GM12865 (cell line): ENCODE measurements around the gene ELF1.

Source experiments
- DNase-seq: peaks from one replicate; pipeline ENCODE4 v3.0.0; 2010; ENCODE audit warnings: low read depth
- H3K4me3 ChIP-seq: 2 replicates; pipeline ENCODE4 v1.5.1; 2011; ENCODE audit warnings: mild to moderate bottlenecking, low read depth, low read length, control low read depth
- TF ChIP-seq, protein P1 (sequence below): IDR thresholded peaks from 2 replicates; pipeline ENCODE4 v1.5.1; 2011; ENCODE audit warnings: low read length, control low read depth, low read depth, inconsistent platforms; ENCODE audit not compliant: insufficient read depth; ENCODE audit errors: missing control alignments

Gene ELF1

DNA sequence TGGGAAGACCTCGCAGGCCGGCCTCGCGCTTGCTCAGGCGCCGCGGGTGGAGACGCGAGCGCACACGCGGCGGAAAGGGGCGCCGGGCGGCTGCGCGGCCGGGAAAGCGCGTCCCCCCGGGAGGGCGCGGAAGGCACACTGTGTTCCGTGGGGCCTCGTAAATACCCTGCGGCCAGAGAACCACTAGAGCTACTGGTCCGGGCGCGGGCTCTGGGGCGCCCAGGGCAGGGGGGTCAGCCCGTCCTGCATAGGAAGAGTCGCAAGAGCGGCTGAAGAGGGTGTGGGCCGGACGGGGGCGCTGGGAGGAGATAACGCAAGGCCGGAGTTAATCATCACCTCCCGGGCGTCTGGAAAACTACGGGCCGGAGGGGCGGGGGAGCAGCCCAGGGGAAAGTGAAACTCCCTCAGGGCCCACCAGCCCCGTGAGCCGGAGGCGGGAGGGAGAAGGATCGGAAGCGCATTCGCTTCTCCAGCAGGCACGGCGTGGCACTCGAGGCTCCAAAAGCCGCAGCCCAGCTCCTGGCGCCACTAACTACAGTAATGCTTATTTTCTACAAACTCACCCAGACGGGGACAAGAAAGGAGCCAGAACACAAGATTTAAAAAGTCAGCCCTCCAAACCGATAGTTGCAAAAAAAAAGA lies 41.1 kb upstream of the ELF1 start:
- H3K4me3 ChIP-seq, result peak overlapping the region; percentile 94
- TF ChIP-seq, protein P1, sequence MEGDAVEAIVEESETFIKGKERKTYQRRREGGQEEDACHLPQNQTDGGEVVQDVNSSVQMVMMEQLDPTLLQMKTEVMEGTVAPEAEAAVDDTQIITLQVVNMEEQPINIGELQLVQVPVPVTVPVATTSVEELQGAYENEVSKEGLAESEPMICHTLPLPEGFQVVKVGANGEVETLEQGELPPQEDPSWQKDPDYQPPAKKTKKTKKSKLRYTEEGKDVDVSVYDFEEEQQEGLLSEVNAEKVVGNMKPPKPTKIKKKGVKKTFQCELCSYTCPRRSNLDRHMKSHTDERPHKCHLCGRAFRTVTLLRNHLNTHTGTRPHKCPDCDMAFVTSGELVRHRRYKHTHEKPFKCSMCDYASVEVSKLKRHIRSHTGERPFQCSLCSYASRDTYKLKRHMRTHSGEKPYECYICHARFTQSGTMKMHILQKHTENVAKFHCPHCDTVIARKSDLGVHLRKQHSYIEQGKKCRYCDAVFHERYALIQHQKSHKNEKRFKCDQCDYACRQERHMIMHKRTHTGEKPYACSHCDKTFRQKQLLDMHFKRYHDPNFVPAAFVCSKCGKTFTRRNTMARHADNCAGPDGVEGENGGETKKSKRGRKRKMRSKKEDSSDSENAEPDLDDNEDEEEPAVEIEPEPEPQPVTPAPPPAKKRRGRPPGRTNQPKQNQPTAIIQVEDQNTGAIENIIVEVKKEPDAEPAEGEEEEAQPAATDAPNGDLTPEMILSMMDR, result peak; percentile 27
- peak; percentile 93 for DNase-seq

DNA sequence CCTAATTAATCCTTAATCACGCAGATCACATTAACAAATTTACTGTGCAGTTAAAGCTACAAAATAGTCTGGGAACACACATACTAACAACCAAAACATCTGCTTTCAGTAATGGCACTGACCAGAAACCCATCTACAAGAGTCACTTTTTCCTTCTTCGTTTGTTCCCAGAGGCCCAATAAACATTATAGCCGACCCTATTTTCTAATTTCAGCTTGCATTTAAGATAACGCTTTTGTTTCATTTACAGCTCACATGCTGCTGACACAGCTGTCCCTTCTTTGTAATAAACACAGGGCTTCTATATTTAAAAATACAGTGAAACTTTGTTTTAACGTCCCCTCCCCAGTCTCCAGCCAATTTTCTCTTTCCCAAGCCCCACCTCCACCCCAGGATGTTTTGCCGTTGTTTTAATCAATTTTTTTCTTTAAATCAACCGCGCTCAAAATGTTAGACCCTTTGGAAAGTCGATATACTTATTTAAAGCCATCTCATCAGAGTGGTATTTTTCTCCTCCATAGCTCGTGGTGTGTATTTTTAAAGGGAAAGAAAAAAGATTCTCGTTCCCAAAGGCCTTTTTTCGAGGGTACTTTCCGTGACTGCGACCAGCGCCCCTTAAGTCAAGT lies 40.5 kb upstream of the ELF1 start:
- DNase-seq, result peak; percentile 25
- H3K4me3 ChIP-seq, result peak overlapping the region; percentile 94
- TF ChIP-seq, protein P1, result no peak

DNA sequence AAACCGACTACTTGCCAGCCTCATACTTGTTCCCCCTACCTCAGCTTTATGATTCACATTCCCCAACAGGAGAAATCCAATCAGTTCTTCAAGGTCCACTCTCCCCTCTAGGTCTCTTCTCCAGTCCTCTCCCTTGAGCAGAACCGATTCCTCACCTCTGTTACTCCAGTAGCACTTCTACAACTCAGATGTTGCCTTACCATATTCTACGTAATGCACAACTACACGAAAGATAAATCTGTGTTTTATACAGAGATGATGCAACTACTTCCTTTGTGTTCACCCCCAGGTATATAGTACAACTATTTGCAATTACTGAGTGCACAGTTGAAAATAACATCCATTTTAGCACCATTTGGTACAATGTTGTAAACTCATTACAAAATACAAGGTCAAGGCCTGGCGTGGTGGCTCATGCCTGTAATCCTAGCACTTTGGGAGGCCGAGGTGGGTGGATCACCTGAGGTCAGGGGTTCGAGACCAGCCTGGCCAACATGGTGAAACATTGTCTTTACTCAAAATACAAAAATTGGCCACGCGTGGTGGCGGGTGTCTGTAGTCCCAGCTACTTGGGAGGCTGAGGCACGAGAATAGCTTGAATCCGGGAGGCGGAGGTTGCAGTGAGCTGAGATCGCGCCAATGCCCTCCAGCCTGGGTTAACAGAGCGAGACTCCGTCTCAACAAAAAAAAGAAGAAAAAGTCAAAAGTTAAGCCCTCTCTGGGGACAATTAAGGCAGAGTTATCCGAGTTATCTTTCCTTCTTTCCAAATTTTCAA lies 39.4 kb upstream of the ELF1 start:
- no peak for DNase-seq
- TF ChIP-seq, protein P1, result no peak
- H3K4me3 ChIP-seq, result peak overlapping the region; percentile 94

DNA sequence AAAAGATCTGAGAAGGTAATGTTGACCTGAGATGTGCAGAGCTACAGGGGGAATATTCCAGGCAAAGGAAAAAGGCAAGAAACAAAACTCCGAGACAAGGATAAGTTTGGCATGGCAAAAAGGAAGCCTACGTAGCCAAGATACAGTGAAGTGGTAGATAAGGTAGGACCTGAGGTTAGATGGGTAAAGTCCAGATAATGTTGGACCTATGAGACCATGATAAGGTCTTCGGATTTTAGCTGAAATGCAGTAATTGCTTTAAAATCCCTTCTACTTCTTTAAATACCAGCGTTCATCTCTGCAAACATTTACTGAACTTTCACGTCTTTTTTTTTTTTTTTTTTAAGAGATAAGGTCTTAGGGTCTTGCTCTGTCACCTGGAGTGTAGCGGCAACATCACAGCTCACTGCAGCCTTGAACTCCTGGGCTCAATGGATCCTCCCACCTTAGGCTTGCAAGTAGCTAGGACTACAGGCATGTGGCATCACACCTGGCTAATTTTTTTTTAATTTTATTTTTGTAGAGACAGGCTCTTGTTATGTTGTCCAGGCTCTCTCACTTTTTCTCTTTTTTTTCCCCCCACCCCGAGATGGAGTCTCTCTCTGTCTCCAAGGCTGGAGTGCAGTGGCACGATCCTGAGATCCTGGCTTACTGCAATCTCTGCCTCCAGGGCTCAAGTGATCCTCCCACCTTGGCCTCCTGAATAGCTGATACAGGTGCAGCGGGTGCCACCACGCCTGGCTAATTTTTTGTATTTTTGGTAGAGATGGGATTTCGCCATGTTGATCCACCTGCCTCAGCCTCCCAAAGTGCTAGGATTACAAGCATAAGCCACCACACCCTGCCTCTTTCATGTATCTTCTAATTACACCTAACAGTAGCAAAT lies 38.0 kb upstream of the ELF1 start:
- DNase-seq, result no peak
- H3K4me3 ChIP-seq, result no peak overlapping the region
- TF ChIP-seq, protein P1, result no peak

DNA sequence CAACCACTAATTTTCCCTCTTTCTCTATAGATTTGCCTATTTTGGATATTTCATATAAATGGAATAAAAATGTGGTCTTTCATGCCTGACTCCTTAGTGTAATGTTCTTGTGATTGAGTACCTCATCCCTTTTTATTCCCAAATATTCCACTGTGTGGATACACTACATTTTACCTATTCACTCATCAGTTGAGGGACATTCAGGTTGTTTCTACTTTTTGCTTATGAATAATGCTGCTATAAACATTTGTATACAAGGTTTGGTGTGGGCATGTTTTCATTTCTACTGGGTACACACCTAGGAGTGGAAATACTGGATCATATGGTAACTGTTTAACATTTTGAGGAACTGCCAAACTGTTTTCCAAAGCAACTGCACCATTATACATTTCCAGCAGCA lies 37.1 kb upstream of the ELF1 start:
- TF ChIP-seq, protein P1, result no peak
- no peak for DNase-seq

DNA sequence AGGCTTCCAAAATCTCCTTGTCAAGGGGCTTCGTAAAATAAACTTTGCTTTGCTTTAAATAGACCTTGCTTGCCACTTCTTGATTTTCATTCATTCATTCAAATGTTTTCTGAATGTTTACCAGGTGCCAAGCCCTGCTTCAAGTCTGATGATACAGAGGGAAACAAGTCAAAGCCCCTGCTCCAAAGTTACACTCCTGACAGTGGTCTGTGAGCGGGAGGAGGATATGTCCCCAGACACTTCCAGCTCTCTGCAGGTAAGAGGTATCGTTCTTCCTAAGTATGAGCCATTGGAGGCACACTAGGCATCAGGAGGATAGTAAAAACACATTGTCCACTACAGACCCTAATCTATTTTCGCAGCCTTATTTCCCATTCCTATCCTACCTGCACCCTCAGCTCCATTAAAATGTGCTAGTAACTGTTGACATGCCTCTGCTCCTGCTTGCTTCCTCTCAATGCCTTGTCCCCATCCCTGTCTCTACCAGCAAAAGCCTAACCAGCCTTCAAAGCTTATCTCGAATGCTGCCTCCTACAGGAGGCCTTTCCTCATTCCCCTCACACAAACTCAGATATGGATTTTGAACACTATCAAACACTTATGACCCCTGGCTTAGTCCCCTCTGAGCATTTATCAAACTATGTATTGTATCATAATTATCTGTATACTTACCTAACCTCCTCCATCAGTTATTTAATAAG lies 36.0 kb upstream of the ELF1 start:
- no peak overlapping the region for H3K4me3 ChIP-seq
- TF ChIP-seq, protein P1, result peak; percentile 39
- DNase-seq, result peak; percentile 27

More for the DNA sequence above, 37.1 kb upstream of the ELF1 start:
- no peak overlapping the region for H3K4me3 ChIP-seq
